ENCODE results near the gene CAMTA1.

DNA sequence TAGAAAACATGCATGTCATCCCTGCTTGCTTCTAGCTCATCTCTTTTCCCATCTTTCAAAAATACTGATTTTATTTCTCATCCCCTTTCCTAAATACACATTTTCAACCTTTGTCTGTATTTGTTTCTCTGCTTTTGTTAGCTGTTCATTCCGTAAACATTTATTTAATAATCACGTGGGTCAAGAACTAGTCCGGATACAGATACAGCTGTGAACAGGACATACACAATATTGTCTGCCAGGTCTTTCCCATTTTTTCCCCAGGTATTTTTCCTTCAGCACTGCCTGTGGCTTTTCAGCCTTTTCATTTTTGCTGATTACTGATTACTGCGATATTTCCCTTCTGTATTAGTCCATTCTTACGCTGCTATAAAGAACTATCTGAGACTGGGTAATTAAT is 1004.6 kb downstream of the CAMTA1 start:
- TF ChIP-seq CTCF (IDR thresholded peaks at IDR 0.05) = no peak
- TF ChIP-seq POLR2A (IDR thresholded peaks at IDR 0.05) = no peak
